Suprapubic skin (tissue), 3 donors: ENCODE measurements around the gene IL21.

Experiments
- POLR2AphosphoS5 ChIP-seq, 3 donors: sonication (generic); formaldehyde crosslinking; IDR thresholded peaks; one replicate each; pipeline ENCODE4 v1.6.1; 2017; ENCODE audit warnings: antibody characterized with exemption in 3 of 3
- TF ChIP-seq, protein P1 (sequence below), 2 donors: fragments of 200-600 bp in 1 of 2; fragments of 450-650 bp in 1 of 2; sonication (generic) in 1 of 2; IDR thresholded peaks; one replicate each; pipeline ENCODE4 v1.5.1; 2016 to 2019; ENCODE audit warnings: antibody characterized with exemption in 2 of 2, mild to moderate bottlenecking in 1 of 2, moderate library complexity in 1 of 2

DNA sequence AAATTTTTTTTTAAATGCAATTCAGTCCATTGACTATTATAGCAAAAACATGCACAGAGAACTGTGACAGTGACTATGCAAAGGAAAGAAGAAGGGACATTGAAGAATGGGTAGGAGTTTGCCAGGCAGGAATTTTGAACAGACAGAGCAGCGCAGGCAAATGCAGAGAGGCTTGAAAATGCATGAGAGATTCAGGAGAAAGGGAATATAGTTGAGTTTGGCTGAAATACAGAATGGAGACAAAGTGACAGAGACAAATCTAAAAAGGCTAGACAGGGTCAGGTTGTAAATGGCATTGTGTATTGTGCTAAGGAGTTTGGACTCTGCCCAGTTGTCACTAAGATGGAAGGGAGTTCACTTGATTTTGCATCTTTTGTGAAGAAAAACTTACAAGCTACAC is 42.4 kb upstream of the IL21 start:
- TF ChIP-seq, protein P1, sequence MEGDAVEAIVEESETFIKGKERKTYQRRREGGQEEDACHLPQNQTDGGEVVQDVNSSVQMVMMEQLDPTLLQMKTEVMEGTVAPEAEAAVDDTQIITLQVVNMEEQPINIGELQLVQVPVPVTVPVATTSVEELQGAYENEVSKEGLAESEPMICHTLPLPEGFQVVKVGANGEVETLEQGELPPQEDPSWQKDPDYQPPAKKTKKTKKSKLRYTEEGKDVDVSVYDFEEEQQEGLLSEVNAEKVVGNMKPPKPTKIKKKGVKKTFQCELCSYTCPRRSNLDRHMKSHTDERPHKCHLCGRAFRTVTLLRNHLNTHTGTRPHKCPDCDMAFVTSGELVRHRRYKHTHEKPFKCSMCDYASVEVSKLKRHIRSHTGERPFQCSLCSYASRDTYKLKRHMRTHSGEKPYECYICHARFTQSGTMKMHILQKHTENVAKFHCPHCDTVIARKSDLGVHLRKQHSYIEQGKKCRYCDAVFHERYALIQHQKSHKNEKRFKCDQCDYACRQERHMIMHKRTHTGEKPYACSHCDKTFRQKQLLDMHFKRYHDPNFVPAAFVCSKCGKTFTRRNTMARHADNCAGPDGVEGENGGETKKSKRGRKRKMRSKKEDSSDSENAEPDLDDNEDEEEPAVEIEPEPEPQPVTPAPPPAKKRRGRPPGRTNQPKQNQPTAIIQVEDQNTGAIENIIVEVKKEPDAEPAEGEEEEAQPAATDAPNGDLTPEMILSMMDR (IDR thresholded peaks at IDR 0.05): no peak
- TF ChIP-seq POLR2AphosphoS5 (IDR thresholded peaks at IDR 0.05): no peak
